GM18519 (cell line): ENCODE measurements around the gene PRR35.

Source experiments
- ATAC-seq: cut with Tn5 transposase; IDR thresholded peaks from one replicate; pipeline ENCODE4 v1.9.1; 2021; ENCODE audit warnings: mild to moderate bottlenecking, moderate library complexity; ENCODE audit not compliant: unreplicated experiment, low FRiP score

The PRR35 gene

DNA sequence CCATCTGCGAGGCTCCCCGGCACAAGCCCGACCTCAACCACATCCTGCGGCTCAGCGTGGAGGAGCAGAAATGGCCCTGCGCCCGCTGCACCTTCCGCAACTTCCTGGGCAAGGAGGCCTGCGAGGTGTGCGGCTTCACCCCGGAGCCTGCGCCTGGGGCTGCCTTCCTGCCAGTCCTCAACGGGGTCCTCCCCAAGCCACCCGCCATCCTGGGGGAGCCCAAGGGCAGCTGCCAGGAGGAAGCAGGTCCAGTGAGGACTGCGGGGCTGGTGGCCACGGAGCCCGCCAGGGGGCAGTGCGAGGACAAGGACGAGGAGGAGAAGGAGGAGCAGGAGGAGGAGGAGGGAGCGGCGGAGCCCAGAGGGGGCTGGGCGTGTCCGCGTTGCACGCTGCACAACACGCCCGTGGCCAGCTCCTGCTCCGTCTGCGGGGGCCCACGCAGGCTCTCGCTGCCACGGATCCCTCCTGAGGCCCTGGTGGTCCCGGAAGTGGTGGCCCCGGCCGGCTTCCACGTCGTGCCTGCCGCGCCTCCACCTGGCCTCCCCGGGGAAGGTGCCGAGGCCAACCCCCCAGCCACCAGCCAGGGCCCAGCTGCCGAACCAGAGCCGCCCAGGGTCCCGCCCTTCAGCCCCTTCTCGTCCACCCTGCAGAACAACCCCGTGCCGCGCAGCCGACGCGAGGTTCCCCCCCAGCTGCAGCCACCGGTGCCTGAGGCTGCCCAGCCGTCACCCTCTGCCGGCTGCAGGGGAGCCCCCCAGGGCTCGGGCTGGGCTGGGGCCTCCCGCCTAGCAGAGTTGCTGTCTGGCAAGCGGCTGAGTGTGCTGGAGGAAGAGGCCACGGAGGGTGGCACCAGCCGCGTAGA, 13.1 kb upstream of the PRR35 start:
- ATAC-seq = no peak

DNA sequence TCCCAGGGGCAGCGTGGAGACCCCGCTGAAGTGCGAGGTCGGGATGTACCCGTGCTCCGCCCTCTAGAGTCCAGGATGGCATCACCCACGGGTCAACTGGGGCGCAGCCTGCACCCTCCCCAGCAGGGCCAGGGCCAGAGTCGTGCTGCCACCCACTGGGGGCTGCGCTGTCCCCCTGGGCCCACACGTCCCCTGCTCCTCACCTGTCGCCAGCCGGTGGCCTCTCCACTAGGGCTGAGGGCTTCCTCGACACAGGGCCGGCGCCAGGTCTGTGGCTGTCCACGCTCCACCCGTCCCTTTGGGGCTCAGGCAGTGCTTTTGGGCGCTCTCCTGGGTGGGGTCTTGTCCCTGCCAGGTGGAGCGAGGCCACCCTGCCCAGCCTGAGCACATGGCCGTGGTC, 11.6 kb upstream of the PRR35 start:
- ATAC-seq = no peak

DNA sequence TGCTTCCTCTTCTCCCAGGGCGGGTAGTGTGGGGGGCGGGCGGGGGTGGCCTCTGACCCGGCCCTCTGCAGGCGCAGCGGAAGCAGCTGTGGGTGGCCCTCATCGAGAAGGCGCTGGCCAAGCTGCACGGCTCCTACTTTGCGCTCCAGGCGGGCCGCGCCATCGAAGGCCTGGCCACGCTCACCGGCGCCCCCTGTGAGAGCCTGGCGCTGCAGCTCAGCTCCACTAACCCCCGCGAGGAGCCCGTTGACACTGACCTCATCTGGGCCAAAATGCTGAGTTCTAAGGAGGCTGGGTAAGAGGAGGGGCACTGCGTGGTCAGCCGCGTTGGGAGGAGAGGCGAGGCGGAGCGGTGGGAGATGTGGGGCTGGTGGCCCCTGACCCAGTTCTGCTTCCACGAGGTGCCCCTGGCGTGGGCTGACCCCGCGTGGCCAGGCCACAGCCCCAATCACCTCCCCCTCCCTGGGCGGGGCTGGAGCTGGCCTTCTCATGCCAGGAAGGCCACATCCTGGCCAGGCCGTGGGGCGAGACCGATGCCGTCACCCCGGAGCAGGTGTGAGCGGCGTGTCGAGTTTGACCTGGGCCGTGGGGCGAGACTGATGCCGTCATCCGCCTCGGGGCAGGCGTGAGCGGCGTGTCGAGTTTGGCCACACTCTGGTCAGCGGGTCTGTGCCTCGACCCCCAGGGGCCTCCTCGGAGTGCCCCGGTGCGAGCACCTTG, 10.5 kb upstream of the PRR35 start:
- ATAC-seq = no peak

DNA sequence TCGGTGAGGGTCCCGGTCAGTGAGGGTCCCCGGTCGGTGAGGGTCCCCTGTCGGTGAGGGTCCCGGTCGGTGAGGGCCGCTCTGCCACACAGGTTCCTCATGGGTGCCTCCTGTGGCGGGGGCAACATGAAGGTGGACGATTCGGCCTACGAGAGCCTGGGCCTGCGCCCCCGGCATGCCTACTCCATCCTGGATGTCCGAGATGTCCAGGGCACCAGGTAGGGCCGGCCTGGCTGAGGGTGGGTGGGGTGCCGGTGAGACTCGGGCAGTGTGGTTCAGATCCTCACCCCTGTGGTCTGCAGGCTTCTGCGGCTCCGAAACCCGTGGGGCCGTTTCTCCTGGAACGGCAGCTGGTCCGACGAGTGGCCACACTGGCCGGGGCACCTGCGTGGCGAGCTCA, 9.0 kb upstream of the PRR35 start:
- ATAC-seq = no peak

DNA sequence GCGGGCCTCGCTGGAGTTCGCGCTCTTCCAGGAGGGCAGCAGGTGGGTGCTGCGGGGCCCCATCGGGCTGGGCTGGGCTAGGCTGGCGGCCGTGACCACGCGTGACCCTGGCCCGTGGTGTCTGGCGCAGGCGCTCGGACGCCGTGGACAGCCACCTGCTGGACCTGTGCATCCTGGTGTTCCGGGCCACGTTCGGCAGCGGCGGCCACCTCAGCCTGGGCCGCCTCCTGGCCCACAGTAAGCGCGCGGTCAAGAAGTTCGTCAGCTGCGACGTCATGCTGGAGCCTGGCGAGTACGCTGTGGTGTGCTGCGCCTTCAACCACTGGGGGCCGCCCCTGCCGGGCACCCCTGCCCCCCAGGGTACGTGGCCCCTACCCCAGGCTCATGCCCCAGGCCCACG, 8.0 kb upstream of the PRR35 start:
- no peak for ATAC-seq

DNA sequence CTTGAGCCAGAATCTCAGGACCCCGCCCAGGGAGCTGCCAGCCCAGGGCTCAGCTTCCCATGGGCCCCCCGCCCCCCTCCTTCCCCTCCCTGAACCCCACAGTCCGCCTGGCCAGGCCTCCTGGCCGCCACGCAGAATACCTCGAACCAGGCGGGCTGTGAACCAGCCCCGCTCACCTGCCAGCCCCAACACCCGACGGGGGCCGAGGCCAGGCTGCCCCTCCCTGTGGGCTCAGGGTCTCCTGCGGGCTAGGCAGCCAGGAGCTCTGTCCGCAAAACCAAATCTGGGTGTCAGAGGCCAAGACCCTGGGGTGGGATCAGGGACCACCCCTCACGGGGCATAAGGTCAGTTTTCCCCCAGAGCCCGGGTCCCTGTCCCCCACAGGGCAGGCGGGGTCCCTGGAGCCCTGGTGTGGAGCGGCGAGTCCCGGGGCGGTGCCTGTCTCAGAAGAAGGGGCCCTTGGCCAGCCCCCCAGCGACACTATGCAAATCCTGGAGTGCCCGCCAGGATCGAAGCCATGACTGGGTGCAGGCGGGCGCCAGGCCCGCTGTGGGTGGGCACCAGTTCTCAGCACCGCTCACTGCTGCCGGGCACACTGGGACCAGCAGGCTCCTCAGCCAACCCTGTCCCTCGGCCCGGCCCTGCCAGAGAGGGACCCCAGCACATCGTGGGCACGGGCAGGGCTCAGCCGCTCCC, 6.4 kb upstream of the PRR35 start:
- no peak for ATAC-seq

DNA sequence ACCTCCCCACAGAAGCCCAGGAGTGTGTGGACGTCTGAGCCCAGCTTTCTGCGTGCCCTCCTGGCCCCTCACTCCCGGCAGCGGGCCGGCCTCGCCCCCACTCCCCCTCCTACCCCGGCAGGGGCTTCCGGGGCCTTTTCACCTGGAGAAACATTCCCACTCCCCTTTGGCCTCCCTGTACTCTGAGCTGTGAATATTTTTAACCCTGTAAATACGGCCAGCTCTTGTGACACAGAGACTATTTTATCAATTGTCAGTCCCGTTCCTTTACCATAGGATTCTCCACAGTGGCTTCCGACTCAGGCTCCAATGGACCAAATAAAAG, 5.9 kb upstream of the PRR35 start:
- ATAC-seq = no peak

DNA sequence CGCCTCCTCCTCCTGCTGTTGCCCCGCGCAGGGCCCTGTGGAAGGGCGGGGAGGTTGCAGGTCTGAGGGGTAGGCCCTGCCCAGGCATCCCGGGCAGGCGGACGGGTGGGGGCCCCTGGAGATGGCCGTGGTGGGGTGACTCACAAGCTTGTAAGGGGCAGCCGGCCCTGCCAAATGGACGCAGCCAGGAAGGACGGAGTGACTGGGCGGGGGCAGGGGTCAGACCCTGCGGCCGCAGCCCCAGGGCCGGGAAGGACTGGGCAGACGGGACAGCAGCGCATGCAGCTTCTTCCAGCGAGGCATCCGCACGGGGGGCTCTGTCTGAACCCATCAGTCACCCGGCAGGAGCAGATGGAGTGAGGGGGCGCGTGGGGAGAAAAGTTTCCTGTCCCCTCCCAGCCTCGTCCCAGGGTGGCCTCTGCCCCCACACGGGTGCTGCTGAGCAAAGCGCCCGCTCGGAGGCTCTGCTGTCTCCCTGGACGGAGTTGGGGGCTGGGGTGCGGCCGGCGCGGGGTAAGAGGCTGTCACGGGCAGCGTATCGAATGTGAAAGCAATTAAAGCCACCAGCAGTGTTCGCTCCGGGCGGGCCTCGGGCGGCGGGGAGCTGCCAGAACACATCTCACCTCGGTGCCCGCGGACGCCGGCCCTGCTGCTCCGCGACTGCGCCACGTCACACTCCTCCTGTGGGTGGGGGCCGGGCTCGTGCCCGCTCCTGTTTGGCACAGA, 5.4 kb upstream of the PRR35 start:
- no peak for ATAC-seq

DNA sequence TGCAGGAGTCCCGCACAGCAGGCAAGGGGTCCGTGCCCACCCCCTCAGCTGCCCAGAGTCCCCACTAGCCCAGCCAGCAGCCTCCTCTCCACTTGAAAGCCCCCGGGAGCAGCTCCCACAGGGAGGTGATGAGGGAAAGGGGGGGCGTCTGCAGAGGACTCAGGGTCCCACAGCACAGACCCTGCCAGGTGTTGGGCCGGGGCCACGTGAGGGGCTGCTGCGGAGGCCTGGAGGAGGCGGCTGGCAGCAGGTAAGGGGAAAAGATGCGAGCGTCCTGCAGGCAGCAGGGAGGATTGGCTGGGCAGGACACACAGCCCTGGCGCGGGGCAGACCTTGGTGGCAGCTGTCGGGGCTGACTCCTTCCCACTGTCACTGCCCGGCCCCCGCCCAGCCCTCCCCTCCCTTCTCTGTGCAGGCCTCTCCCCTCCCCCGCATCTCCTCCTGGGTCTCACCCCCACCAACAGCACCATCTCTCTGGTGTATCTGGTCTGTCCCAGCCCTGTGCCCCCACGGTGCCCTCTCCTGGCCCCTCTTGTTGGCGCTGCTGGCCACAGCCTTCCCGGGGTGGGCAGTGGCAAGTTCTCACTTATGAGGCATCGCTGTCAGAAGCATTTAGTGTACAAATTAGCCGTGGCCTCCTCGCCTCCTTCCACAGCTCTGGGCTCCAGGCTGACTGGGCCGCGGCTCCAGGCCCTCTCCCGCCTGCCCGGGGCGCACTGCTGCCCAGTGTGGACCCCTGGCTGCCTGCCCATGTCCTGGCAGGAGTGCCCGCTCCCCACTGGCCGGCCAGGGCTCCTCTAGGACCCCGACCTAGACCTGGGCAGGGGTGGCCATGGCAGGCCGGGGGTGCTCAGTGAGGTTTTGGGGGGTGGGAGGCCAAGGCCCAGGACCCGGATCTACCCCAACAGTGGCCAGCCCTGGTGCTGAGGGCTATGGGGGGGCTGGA, 4.4 kb upstream of the PRR35 start:
- no peak for ATAC-seq

DNA sequence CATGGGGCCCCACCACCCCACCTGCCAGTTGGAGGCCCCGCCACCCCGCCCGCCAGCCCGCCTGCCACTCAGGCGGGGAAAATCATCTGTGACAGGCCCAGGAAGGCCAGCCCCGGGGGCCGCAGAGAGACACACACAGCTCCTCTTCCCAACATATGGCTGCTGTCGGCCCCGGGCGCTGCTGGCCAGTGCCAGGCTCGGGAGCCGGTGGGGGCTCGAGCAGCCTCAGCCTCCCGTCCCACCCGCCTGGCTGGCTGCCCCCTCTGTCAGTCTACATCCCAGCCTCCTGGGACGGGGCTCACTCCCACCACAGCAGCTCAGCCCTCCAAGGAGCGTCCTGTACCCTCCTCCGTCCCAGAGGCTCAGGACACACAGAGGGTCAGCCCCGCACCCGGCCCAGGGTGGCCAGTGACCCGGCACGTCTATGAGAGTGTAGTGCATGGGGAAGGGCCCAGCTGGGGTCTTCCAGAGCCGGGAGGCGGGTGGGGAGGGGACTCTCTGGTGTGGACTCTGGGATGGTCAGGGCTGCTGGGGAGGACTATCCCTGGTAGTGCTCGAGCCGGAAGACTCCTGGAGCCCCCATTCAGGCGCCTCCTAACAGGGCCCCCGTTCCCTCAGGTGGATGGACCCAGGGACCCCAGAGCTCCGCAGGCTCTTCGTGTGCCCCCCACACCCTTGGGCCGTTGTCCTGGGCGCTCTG, 3.6 kb upstream of the PRR35 start:
- ATAC-seq = no peak

DNA sequence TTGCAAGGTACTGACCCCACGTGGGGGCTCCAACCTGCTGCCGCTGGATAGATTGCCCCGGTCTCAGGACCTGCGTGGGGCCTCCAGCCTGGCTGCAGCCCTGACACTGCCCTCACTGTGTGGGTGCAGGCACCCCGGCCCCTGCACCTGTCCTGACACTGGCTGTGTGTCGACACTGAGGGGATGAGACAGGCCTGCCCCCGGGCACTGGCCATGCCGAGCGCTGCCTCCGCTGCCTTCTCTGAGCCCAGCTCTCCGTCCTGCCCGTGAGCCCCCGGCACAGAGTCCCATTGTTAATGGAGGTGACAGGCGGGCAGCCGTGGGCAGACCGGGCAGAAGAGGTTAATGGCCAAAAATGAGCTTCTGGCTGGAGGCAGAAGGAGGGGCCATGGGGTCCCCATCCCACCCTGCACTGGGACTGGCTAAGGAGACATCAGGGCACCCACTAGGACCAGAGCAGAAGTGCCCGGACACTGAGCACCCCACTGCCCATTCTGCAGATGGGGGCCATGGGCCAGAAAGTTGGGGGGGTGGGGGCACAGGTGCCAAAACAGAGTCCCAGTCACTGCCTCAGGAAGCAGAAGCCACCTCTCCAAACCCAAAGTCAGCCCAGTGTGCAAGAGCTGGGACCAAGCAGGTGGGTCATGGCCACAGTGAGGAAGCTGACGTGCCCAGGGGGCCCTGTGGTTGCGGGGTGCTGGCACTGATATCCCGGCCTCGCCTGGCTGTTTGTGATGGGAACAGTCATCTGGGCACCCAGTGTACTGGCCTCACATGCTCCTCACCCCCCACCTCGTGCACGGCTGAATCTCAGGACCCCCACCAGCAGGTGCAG, 2.5 kb upstream of the PRR35 start:
- ATAC-seq = no peak

DNA sequence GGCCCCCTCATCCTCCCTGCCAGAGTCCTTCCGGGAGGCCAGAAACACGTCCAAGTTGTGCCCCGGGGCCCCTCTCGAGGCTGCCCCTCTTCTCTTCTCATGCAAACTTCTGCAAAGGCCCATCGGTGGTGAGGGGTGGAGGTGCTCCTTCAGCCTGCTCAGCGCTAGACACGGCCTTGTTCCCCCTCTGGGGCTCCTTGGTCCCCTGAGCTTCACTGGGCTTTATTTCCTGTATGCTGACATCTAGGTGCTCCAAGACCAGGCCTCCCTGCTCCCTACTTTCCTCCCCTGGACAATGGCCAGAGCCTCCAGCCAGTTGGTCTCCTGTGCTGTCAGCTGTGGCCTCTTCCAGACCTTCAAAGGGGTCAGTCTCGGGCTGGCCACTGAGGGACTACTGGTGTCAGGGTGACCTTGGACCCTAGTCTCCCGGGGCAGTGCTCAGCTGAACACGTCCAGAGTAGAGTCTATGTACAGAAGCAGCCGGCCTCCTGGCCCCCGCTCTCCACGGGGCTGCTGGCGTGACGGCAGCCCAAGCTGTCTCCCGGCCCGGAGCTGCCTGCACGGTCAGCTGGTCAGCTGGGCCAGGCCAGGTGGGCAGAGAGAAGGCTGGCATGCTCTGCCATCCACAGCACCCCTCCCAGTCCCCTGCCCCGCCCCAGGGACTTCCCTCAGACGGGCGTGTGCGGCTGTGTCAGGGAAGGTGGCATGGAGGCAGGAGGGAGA, 1.7 kb upstream of the PRR35 start:
- no peak for ATAC-seq

DNA sequence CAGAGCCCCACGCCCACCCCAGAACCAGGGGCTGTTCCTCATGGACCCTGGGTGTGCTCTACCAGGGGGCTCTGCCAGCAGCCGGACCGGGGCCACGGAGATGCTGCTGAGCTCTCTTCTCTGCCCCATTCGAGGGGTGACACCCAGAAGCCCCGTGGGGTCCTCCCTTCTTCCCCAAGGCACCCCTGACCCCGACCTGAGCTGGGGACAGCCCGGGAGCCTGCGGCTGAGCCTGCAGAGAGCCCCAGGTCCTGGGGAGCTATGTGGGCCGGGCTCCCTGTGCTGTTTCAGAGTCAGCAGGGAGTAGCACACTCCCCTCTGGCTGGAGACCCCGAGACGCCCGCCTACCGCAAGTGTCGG, 1.2 kb upstream of the PRR35 start:
- ATAC-seq = no peak

DNA sequence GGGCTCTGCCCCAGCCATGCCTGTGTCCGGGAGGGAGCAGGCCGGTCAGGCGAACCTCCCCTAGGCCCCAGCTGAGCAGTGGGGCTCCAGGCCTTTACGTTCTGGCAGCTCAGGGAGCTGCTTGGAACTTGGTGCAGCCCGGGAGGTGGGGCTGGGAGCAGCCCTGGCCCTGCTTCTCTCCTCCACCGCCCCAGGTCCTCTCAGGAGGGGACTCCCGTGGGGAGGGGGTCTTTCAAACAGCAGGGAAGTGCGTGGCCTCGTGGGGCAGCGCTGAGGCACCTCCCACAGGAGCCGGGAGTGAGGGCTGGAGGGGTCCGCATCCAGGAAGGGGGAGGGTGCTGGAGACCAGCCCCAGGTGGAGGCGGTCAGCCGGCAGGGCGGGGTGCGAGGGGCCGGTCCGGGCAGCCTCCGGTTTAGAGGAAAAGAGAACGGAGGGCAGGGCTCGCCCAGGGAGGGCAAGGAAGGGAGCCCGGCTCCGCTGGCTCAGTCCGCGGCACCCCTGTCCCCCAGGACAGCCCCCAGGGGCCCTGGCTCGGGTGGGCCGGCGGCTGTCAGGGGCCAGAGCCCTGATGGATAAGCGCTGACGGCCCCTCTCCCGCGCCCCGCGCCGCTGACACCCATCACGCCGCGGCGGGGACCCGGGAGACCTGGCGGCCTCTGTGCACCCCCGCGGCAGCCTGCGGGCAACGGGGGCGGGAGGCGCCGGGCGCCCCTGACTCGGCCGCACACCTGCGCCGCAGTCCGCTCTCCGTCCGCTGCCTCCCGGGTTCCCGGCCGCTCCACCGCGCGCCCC, 587 bp upstream of the PRR35 start:
- no peak for ATAC-seq

DNA sequence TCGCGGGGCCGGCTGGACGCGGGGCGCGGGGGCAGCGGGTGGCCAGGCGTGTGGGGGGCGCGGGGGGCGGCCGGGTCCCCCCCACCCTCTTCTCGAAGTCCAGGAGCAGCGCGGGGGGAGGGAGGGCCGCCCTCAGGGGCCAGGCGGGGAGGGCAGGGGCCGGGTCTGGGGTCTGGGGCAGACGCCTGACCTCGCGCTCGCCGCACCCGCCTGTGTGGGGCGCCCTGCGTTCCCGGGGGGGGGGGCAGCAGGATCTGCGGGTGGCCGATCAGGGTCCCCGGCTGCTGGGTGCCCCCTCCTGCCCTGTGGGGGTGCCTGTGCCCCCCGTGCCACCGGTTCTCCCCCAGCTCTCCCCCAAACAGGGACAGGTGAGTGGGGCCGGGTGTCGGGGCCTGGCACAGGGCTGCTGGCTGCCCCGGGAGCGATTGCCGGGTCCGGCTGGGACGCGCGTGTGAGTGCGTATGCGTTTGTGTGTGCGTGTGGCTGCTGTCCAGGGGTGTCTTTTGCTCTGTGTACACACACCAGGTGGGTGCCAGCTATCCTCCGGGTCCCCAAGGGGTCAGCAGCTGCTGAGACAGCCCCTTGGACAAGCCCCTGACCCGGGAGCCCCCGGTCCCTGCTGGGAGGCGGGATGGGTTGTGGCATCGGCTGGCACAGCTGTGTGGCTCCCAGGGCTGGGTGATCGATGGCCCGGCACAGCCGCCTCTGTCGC, 663 bp downstream of the PRR35 start:
- no peak for ATAC-seq

DNA sequence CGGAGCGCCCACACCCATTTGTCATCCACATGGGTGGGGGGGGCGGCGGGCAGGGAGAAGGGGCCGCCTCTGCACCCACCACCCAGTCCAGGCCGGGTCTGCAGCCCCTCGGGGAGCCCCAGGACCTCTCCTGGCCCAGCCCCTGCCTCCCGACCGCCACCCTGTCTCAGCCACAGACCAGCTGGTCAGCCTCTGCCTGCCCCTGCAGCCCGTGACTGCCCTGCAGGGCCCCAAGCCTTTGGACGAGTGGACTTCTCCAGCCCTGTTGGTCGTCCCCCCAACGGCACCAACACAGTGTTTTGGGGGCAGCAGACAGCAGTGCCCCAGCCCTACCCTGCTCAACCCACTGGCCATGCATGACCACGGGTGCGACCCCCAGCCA, 1.2 kb downstream of the PRR35 start:
- no peak for ATAC-seq
